ENCODE measurements around the gene NR4A1. TPM values are rescaled to one million over a fixed set of nuclear protein-coding genes. Genes with fewer than 3 reads are reported as not detected.

NR4A1 gene
- polyA plus RNA-seq, 1 of the 3 experiments (the other 2 are of a cell fraction): 120 TPM

DNA sequence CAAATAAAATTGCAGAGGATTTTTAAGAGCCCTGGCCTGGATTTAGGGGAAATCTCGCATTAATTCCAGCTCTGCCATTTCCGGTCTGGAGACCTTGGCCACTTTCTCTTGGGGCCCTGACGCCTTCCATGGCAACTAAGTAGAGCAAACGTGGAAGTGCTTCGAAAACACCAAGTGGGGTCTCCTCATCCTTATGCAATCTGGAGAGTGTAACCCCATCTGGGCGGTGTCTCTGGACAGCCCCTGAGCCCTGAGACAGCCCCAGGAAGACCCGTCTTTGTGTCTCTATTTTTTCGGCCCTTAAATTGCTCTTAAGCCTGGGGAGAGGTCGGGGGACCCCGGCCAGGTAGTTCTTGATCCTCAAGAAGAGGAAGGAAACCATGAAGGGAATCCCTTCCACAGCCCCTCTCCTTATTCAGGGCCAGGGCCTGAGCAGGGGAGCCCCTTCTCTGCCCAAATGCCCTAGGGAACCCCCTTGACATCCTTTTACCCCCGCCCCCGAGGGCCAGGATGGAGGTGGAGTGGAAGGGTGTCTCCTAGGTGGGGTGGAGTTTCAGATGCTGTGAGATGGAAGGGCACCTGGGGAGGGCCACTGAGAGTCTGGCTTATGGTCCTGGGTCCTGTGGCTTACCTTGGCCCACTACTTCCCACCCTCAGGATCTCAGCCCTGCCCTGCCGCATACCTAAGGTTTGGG lies 17.6 kb upstream of the NR4A1 start:
- Histone ChIP-seq H3K27me3 (ENCODE audit: insufficient read depth) (no peaks in the 10 kb centered on the region), H3K9me2 (no peaks in the 10 kb centered on the region), H3K79me2 (ENCODE audit: insufficient read depth) (peaks cover 14% of the 10 kb centered on the region), H3K36me3 (replicated peaks in 1 of 2; ENCODE audit: control insufficient read depth in 1 of 2, insufficient read depth in 2 of 2, low read length in 1 of 2) (no peaks in the 10 kb centered on the region), H3K4me2 (peak overlapping the region; percentile 69), H4K20me1 (ENCODE audit: insufficient read depth) (no peaks in the 10 kb centered on the region), H2AFZ (ENCODE audit: low read depth) (no peak overlapping the region), H3K4me3 (ENCODE audit: low read depth in 2 of 2, low read length in 1 of 2) (peak overlapping the region in 1 of 2 experiments; percentile 23; a peak in 3 of 4 replicates), H3K4me1 (ENCODE audit: control insufficient read depth in 1 of 2, insufficient read depth in 2 of 2, low read depth in 1 of 2, low read length in 1 of 2) (peaks cover 6 to 30% of the 10 kb centered on the region in 2 experiments; a peak in 3 of 4 replicates), H3F3A (replicated peaks; ENCODE audit: insufficient read depth) (peaks cover 13% of the 10 kb centered on the region), H3K9ac (peak overlapping the region; percentile 44), H3K9me3 (no peaks in the 10 kb centered on the region), H3K27ac (ENCODE audit: low read depth in 2 of 2, low read length in 1 of 2) (peak overlapping the region; percentile 68 to 71)
- ChIA-PET CTCF (interaction anchor here (0.9 to 30.2 kb wide), 6 partner anchors 7 to 58 kb away, joined by 3 to 949 read pairs (median 104); partner anchors contain the start of genes ATG101, NR4A1 and SMIM41), POLR2A (interaction anchor here (0.7 to 1.4 kb wide), 7 partner anchors 11 to 1346 kb away, joined by 3 to 10 read pairs (median 3); partner anchors contain the start of genes ATG101 and SP1)
- no peak for TF ChIP-seq MAX (IDR thresholded peaks at IDR 0.05; ENCODE audit: low read depth)
- no peak for TF ChIP-seq JUND (IDR thresholded peaks at IDR 0.05)
- no peak for TF ChIP-seq POLR2AphosphoS5 (IDR thresholded peaks at IDR 0.05; ENCODE audit: low read depth, low read length)
- no peak for TF ChIP-seq FOXM1 (IDR thresholded peaks at IDR 0.05; ENCODE audit: low read depth)
- TF ChIP-seq RAD21 (IDR thresholded peaks at IDR 0.05; ENCODE audit: low read length): no peak
- 92% methylated on average over 13 of the region's 13 CpGs for WGBS (ENCODE audit: low lambda C conversion rate)
- no peak for DNase-seq

- Histone ChIP-seq H3K9me3 (no peaks in the 10 kb centered on the region), H3K27me3 (ENCODE audit: insufficient read depth) (no peaks in the 10 kb centered on the region), H3K27ac (ENCODE audit: low read depth in 2 of 2, low read length in 1 of 2) (no peak overlapping the region; a peak in 1 of 4 replicates), H2AFZ (ENCODE audit: low read depth) (no peak overlapping the region), H4K20me1 (ENCODE audit: insufficient read depth) (peaks cover 5% of the 10 kb centered on the region; the same call in 1 of the 2 replicates), H3K4me2 (no peak overlapping the region), H3F3A (replicated peaks; ENCODE audit: insufficient read depth) (peaks cover 13% of the 10 kb centered on the region), H3K9ac (no peak overlapping the region), H3K4me1 (ENCODE audit: control insufficient read depth in 1 of 2, insufficient read depth in 2 of 2, low read depth in 1 of 2, low read length in 1 of 2) (peaks cover 7 to 20% of the 10 kb centered on the region in 2 experiments; a peak in 3 of 4 replicates), H3K9me2 (no peaks in the 10 kb centered on the region), H3K79me2 (ENCODE audit: insufficient read depth) (peaks cover 28% of the 10 kb centered on the region), H3K4me3 (ENCODE audit: low read depth in 2 of 2, low read length in 1 of 2) (no peak overlapping the region), H3K36me3 (replicated peaks in 1 of 2; ENCODE audit: control insufficient read depth in 1 of 2, insufficient read depth in 2 of 2, low read length in 1 of 2) (no peaks in the 10 kb centered on the region)
- DNase-seq: no peak
- no peak for TF ChIP-seq EP300 (IDR thresholded peaks at IDR 0.05; ENCODE audit: borderline replicate concordance in 1 of 2, low read depth in 1 of 2, low read length in 1 of 2)
- ChIA-PET CTCF (interaction anchor here (1.6 to 30.2 kb wide), 4 partner anchors 12 to 42 kb away, joined by 4 to 949 read pairs (median 239); partner anchors contain the start of genes ATG101, NR4A1 and SMIM41), POLR2A (no interaction called here)
- WGBS (ENCODE audit: low lambda C conversion rate): 89% methylated on average over 4 of the region's 4 CpGs
Observed at GRCh38 chr12:52035190-52035589, 16.1 kb upstream of the NR4A1 start.

GRCh38 chr12:52035926-52036325 lies 15.3 kb upstream of the NR4A1 start:
- Histone ChIP-seq H3K4me1 (ENCODE audit: control insufficient read depth in 1 of 2, insufficient read depth in 2 of 2, low read depth in 1 of 2, low read length in 1 of 2) (peaks cover 7 to 26% of the 10 kb centered on the region in 2 experiments; a peak in 3 of 4 replicates), H3K9me3 (no peaks in the 10 kb centered on the region), H3K9ac (no peak overlapping the region), H3K4me3 (ENCODE audit: low read depth in 2 of 2, low read length in 1 of 2) (no peak overlapping the region), H3F3A (replicated peaks; ENCODE audit: insufficient read depth) (peaks cover 13% of the 10 kb centered on the region), H3K79me2 (ENCODE audit: insufficient read depth) (peaks cover 35% of the 10 kb centered on the region), H4K20me1 (ENCODE audit: insufficient read depth) (peaks cover 5% of the 10 kb centered on the region; the same call in 1 of the 2 replicates), H3K36me3 (replicated peaks in 1 of 2; ENCODE audit: control insufficient read depth in 1 of 2, insufficient read depth in 2 of 2, low read length in 1 of 2) (no peaks in the 10 kb centered on the region), H2AFZ (ENCODE audit: low read depth) (no peak overlapping the region), H3K27me3 (ENCODE audit: insufficient read depth) (no peaks in the 10 kb centered on the region), H3K4me2 (no peak overlapping the region), H3K9me2 (no peaks in the 10 kb centered on the region), H3K27ac (ENCODE audit: low read depth in 2 of 2, low read length in 1 of 2) (peak overlapping the region in 1 of 2 experiments; percentile 47; a peak in 1 of 4 replicates)
- DNase-seq: no peak
- no peak for TF ChIP-seq SMC3 (IDR thresholded peaks at IDR 0.05; ENCODE audit: low read depth, low read length)
- TF ChIP-seq, protein P1, sequence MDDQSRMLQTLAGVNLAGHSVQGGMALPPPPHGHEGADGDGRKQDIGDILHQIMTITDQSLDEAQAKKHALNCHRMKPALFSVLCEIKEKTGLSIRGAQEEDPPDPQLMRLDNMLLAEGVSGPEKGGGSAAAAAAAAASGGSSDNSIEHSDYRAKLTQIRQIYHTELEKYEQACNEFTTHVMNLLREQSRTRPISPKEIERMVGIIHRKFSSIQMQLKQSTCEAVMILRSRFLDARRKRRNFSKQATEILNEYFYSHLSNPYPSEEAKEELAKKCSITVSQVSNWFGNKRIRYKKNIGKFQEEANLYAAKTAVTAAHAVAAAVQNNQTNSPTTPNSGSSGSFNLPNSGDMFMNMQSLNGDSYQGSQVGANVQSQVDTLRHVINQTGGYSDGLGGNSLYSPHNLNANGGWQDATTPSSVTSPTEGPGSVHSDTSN (IDR thresholded peaks at IDR 0.05): no peak
- no peak for TF ChIP-seq FOXM1 (IDR thresholded peaks at IDR 0.05; ENCODE audit: low read depth)
- no peak for TF ChIP-seq TEAD4 (IDR thresholded peaks at IDR 0.05; ENCODE audit: borderline replicate concordance, insufficient read depth)
- TF ChIP-seq TCF12 (IDR thresholded peaks at IDR 0.05): no peak
- TF ChIP-seq ELF1 (IDR thresholded peaks at IDR 0.05): no peak
- TF ChIP-seq, protein P2, sequence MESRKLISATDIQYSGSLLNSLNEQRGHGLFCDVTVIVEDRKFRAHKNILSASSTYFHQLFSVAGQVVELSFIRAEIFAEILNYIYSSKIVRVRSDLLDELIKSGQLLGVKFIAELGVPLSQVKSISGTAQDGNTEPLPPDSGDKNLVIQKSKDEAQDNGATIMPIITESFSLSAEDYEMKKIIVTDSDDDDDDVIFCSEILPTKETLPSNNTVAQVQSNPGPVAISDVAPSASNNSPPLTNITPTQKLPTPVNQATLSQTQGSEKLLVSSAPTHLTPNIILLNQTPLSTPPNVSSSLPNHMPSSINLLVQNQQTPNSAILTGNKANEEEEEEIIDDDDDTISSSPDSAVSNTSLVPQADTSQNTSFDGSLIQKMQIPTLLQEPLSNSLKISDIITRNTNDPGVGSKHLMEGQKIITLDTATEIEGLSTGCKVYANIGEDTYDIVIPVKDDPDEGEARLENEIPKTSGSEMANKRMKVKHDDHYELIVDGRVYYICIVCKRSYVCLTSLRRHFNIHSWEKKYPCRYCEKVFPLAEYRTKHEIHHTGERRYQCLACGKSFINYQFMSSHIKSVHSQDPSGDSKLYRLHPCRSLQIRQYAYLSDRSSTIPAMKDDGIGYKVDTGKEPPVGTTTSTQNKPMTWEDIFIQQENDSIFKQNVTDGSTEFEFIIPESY (IDR thresholded peaks at IDR 0.05; ENCODE audit: borderline replicate concordance, low read depth): no peak
- no peak for TF ChIP-seq TAF1 (IDR thresholded peaks at IDR 0.05; ENCODE audit: borderline replicate concordance, low read depth, low read length)
- no CpG with 5 or more reads among the region's 2 CpGs for WGBS (ENCODE audit: low lambda C conversion rate)
- CTCF ChIA-PET: interaction anchor here (1.1 to 30.2 kb wide), 4 partner anchors 12 to 43 kb away, joined by 4 to 949 read pairs (median 102); partner anchors contain the start of genes ATG101 and SMIM41
- POLR2A ChIA-PET: no interaction called here

Data from SK-N-SH (cell line).